Loucy (cell line): ENCODE data around the gene ALKBH6.
A peak's percentile ranks its signal among the peaks of the same experiment; 100 is the strongest.

Source experiments
- H2AFZ ChIP-seq: fragments of 200-600 bp; sonication (generic); 2 replicates; pipeline ENCODE4 v1.6.0; 2016; ENCODE audit warnings: antibody characterized with exemption, mild to moderate bottlenecking, low read length, moderate library complexity
- H3F3A ChIP-seq: fragments of 200-600 bp; 2 replicates; pipeline ENCODE4 v1.6.0; 2016; ENCODE audit warnings: antibody characterized with exemption, low read depth, mild to moderate bottlenecking
- H3K27me3 ChIP-seq: fragments of 200-600 bp; sonication (generic); 2 replicates; pipeline ENCODE4 v1.6.1; 2014; ENCODE audit warnings: low read length, mild to moderate bottlenecking; ENCODE audit not compliant: insufficient read depth, poor library complexity, severe bottlenecking
- H3K36me3 ChIP-seq: fragments of 200-600 bp; sonication (generic); 2 replicates; pipeline ENCODE4 v1.6.1; 2016; ENCODE audit warnings: low read length; ENCODE audit not compliant: insufficient read depth
- H3K4me1 ChIP-seq: fragments of 200-600 bp; sonication (generic); 2 replicates; pipeline ENCODE4 v1.5.1; 2014; ENCODE audit warnings: low read length, mild to moderate bottlenecking; ENCODE audit not compliant: insufficient read depth, poor library complexity, severe bottlenecking
- H3K4me2 ChIP-seq: fragments of 200-600 bp; sonication (generic); 2 replicates; pipeline ENCODE4 v1.6.0; 2014; ENCODE audit warnings: antibody characterized with exemption, low read length, low read depth, mild to moderate bottlenecking; ENCODE audit not compliant: poor library complexity, severe bottlenecking
- H3K4me3 ChIP-seq: fragments of 200-600 bp; sonication (generic); 2 replicates; pipeline ENCODE4 v1.5.1; 2014; ENCODE audit warnings: low read length, mild to moderate bottlenecking, mixed read lengths; ENCODE audit not compliant: poor library complexity, severe bottlenecking
- H3K79me2 ChIP-seq: fragments of 200-600 bp; sonication (generic); 2 replicates; pipeline ENCODE4 v1.6.1; 2014; ENCODE audit warnings: low read length; ENCODE audit not compliant: insufficient read depth
- H3K9ac ChIP-seq: fragments of 200-600 bp; sonication (generic); 2 replicates; pipeline ENCODE4 v1.6.0; 2014; ENCODE audit warnings: mild to moderate bottlenecking, low read depth, low read length, moderate library complexity; ENCODE audit not compliant: poor library complexity, severe bottlenecking
- H3K9me2 ChIP-seq: fragments of 200-600 bp; sonication (generic); replicated peaks from 2 replicates; pipeline ENCODE4 v1.6.1; 2016; ENCODE audit warnings: low read depth, low read length, mixed read lengths
- H3K9me3 ChIP-seq: fragments of 200-600 bp; sonication (generic); 2 replicates; pipeline ENCODE4 v1.6.1; 2014; ENCODE audit warnings: mild to moderate bottlenecking, antibody characterized with exemption, low read length, low read depth; ENCODE audit not compliant: insufficient read depth
- H4K20me1 ChIP-seq: fragments of 200-600 bp; sonication (generic); 2 replicates; pipeline ENCODE4 v1.6.0; 2014; ENCODE audit warnings: antibody characterized with exemption, low read length, mild to moderate bottlenecking; ENCODE audit not compliant: insufficient read depth, poor library complexity, severe bottlenecking
- CTCF ChIP-seq: fragments of 200-600 bp; sonication (generic); conservative IDR thresholded peaks from 2 replicates; pipeline ENCODE4 v1.5.1; 2014; ENCODE audit warnings: mild to moderate bottlenecking, antibody characterized with exemption, low read length
- EZH2phosphoT487 ChIP-seq: fragments of 200-600 bp; IDR thresholded peaks from 2 replicates; pipeline ENCODE4 v1.6.1; 2018; ENCODE audit warnings: antibody characterized with exemption, mild to moderate bottlenecking, moderate library complexity, borderline replicate concordance

Gene ALKBH6

GRCh38 chr19:36054119-36054732 is 40.2 kb upstream of the ALKBH6 start, which contains the start of gene THAP8:
THAP8 (minus strand) TSS chr19:36054285; CDS start chr19:36054217, 68 bp downstream.
- no peaks in the 10 kb centered on the region for H3K9me2 ChIP-seq
- H3K4me3 ChIP-seq, result peak within 1 kb of the TSS; percentile 99
- no peaks in the 10 kb centered on the region for H3K27me3 ChIP-seq
- peak within 1 kb of the TSS; percentile 91 for H3K9ac ChIP-seq
- peak within 1 kb of the TSS; percentile 95 for H3K4me2 ChIP-seq
- H3K36me3 ChIP-seq, result peaks cover 9% of the 10 kb centered on the region; the same call in 1 of the 2 replicates
- H3K79me2 ChIP-seq, result peaks cover 50% of the 10 kb centered on the region
- no peaks in the 10 kb centered on the region for H3K9me3 ChIP-seq
- peaks cover 45% of the 10 kb centered on the region for H3K4me1 ChIP-seq
- H2AFZ ChIP-seq, result peak within 1 kb of the TSS; percentile 90
- peaks cover 37% of the 10 kb centered on the region for H4K20me1 ChIP-seq
- TF ChIP-seq CTCF, result peak; percentile 49
- no peak for TF ChIP-seq EZH2phosphoT487
- no peaks in the 10 kb centered on the region; the same call in 1 of the 2 replicates for H3F3A ChIP-seq

- no peak overlapping the region for H3K4me2 ChIP-seq
- peaks cover 24% of the 10 kb centered on the region for H3K4me1 ChIP-seq
- H3K9me2 ChIP-seq, result no peaks in the 10 kb centered on the region
- H3K36me3 ChIP-seq, result no peaks in the 10 kb centered on the region
- TF ChIP-seq CTCF (no peak), EZH2phosphoT487 (no peak)
- no peaks in the 10 kb centered on the region for H3K27me3 ChIP-seq
- no peak overlapping the region for H2AFZ ChIP-seq
- no peaks in the 10 kb centered on the region for H3K9me3 ChIP-seq
- H3K4me3 ChIP-seq, result no peak overlapping the region
- no peak overlapping the region for H3K9ac ChIP-seq
- peaks cover 24% of the 10 kb centered on the region for H3K79me2 ChIP-seq
- H3F3A ChIP-seq, result no peaks in the 10 kb centered on the region; the same call in 1 of the 2 replicates
- peaks cover 15% of the 10 kb centered on the region for H4K20me1 ChIP-seq
These were observed 37.6 kb upstream of the ALKBH6 start for GRCh38 chr19:36051637-36052036.

GRCh38 chr19:36051236-36051635 is 37.2 kb upstream of the ALKBH6 start:
- no peaks in the 10 kb centered on the region; the same call in 1 of the 2 replicates for H3F3A ChIP-seq
- no peak overlapping the region for H3K9ac ChIP-seq
- TF ChIP-seq CTCF (peak; percentile 72), EZH2phosphoT487 (no peak)
- no peak overlapping the region for H3K4me2 ChIP-seq
- peaks cover 11% of the 10 kb centered on the region for H4K20me1 ChIP-seq
- H3K9me3 ChIP-seq, result no peaks in the 10 kb centered on the region
- peaks cover 20% of the 10 kb centered on the region for H3K4me1 ChIP-seq
- H3K36me3 ChIP-seq, result no peaks in the 10 kb centered on the region
- no peak overlapping the region for H2AFZ ChIP-seq
- no peak overlapping the region for H3K4me3 ChIP-seq
- H3K9me2 ChIP-seq, result no peaks in the 10 kb centered on the region
- H3K27me3 ChIP-seq, result no peaks in the 10 kb centered on the region
- H3K79me2 ChIP-seq, result peaks cover 20% of the 10 kb centered on the region
